ENCODE measurements around the gene TBC1D14.

The TBC1D14 gene

GRCh38 chr4:6965329-6965728 lies 55.7 kb downstream of the TBC1D14 start:
- DNase-seq (ENCODE audit: insufficient read length, low spot score) (no peak), FAIRE-seq (no peak)
- TF ChIP-seq CTCF (IDR thresholded peaks at IDR 0.05; ENCODE audit: insufficient read depth, missing control alignments), result no peak

- FAIRE-seq, result no peak
- no peak for DNase-seq (ENCODE audit: insufficient read length, low spot score)
- no peak for TF ChIP-seq CTCF (IDR thresholded peaks at IDR 0.05; ENCODE audit: insufficient read depth, missing control alignments)
These were observed 58.3 kb downstream of the TBC1D14 start for GRCh38 chr4:6967846-6968340.

GRCh38 chr4:6968496-6968895 lies 58.9 kb downstream of the TBC1D14 start:
- FAIRE-seq, result no peak
- no peak for TF ChIP-seq CTCF (IDR thresholded peaks at IDR 0.05; ENCODE audit: insufficient read depth, missing control alignments)
- no peak for DNase-seq (ENCODE audit: insufficient read length, low spot score)

DNA sequence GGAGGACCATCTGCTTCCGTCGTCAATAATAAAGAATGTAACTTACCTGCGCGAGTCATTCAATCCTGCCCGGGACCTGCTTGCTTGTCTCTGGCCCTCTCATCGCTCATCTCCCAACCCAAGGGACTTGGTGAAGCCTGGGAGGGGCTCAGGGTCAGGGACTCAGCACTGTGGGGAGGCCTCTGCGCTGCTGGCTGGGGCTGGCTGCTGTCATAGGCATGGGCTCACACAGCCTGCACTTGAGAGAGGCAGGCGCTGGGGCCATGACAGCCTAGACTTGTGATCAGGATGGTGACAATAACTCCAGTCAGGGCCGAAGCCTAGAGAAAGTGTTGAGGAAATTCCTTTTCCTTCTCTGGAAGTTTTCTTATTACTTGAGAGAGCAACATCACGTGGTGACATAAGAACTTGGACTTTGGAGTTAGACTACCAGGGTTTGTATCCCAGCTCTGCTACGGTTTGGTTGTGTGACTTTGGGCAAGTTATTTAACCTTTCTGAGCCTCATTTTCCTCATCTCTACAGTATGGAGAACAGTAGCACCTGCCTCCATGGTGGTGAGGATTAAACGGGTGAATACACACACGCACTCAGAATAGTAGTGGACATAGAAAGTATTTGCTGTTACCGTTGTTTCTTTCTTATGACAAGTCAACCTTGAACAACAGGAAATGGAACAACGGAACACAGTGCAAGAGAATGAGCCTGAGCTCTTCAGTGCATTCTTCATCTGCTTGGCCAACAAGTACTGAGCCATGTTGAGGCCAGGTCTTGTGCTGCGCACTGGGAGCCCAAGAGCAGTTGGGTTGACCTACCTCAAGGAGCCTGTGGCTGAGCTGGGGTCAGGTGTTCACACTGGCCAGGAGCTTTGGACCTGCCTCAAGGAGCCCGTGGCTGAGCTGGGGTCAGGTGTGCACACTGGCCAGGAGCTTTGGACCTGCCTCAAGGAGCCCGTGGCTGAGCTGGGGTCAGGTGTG lies 60.5 kb downstream of the TBC1D14 start:
- TF ChIP-seq CTCF (IDR thresholded peaks at IDR 0.05; ENCODE audit: insufficient read depth, missing control alignments), result no peak
- no peak for DNase-seq (ENCODE audit: insufficient read length, low spot score)
- FAIRE-seq, result no peak

GRCh38 chr4:6971536-6972374 lies 62.1 kb downstream of the TBC1D14 start:
- DNase-seq (ENCODE audit: insufficient read length, low spot score), result no peak
- TF ChIP-seq CTCF (IDR thresholded peaks at IDR 0.05; ENCODE audit: insufficient read depth, missing control alignments), result no peak
- FAIRE-seq, result no peak

GRCh38 chr4:6972375-6972650 lies 62.7 kb downstream of the TBC1D14 start:
- TF ChIP-seq CTCF (IDR thresholded peaks at IDR 0.05; ENCODE audit: insufficient read depth, missing control alignments), result no peak

More at GRCh38 chr4:6972375-6972650, 62.7 kb downstream of the TBC1D14 start:
- FAIRE-seq (no peak), DNase-seq (ENCODE audit: insufficient read length, low spot score) (no peak)
